ENCODE measurements around the gene PTOV1.

Gene PTOV1

DNA sequence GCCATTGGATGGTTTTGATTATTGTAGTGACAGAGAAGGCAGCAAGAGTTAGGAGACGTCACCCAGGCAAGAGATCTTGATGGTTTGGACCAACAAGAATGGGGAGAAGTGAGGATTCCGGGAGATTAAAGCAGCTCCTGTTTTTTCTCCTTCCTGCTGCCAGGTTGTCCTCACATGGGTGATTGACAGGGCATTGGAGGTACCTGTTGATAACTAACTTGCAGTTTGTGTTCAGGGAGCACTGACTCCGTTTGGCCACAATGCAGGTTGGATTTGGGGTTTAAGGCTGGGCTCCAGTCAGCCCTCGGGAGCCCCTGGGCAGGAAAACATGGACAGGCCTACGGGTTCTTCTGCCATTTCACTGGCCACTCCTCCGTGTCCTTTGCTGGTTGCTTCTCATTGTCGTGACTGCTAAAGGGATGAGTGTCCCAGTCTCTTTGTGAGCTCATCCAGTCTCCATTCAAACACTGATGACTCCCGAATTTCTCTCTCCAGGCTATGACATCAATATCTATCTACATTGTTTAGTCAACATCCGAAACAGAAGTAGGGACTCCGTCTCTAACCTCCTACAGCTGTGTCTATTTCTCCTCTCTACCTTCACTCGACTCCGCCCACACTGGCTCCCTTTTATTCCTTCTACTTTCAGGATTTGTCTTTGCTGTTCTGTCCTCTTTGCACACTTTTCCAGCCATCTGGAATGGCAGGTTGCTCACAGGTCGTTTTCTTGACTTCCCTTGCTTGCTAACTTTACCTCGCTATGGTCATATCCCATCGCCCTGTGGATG, 1.3 kb upstream of the PTOV1 start:
- H3K4me3 Mint-ChIP-seq: peak overlapping the region; percentile 83
- no peak for TF ChIP-seq CTCF (IDR thresholded peaks at IDR 0.05)
- H3K27me3 Mint-ChIP-seq (ENCODE audit: low read depth, poor library complexity): peaks cover 2% of the 10 kb centered on the region
- peaks cover 43% of the 10 kb centered on the region for H3K36me3 Mint-ChIP-seq (ENCODE audit: low read depth)
- peaks cover 29% of the 10 kb centered on the region for H3K4me1 Mint-ChIP-seq
- no peak for DNase-seq
- peaks cover 26% of the 10 kb centered on the region for H3K9me3 Mint-ChIP-seq
- no peak overlapping the region for H3K27ac Mint-ChIP-seq

- H3K4me3 Mint-ChIP-seq: peak overlapping the region; percentile 83
- H3K9me3 Mint-ChIP-seq: peaks cover 26% of the 10 kb centered on the region
- H3K27ac Mint-ChIP-seq: peak overlapping the region; percentile 99
- H3K27me3 Mint-ChIP-seq (ENCODE audit: low read depth, poor library complexity): peaks cover 2% of the 10 kb centered on the region
- H3K4me1 Mint-ChIP-seq: peaks cover 29% of the 10 kb centered on the region
- H3K36me3 Mint-ChIP-seq (ENCODE audit: low read depth): peaks cover 43% of the 10 kb centered on the region
- DNase-seq: no peak
- TF ChIP-seq CTCF (IDR thresholded peaks at IDR 0.05): no peak
Observed at GRCh38 chr19:49850221-49850486, 805 bp upstream of the PTOV1 start.

- DNase-seq: peak; percentile 72
- H3K27me3 Mint-ChIP-seq (ENCODE audit: low read depth, poor library complexity): peaks cover 2% of the 10 kb centered on the region
- peak overlapping the region; percentile 93 for H3K4me3 Mint-ChIP-seq
- H3K4me1 Mint-ChIP-seq: peaks cover 29% of the 10 kb centered on the region
- TF ChIP-seq CTCF (IDR thresholded peaks at IDR 0.05): no peak
- peaks cover 48% of the 10 kb centered on the region for H3K36me3 Mint-ChIP-seq (ENCODE audit: low read depth)
- peak overlapping the region; percentile 62 for H3K27ac Mint-ChIP-seq
- H3K9me3 Mint-ChIP-seq: peaks cover 26% of the 10 kb centered on the region
Observed at GRCh38 chr19:49851456-49852259, 699 bp downstream of the PTOV1 start.

- peak overlapping the region; percentile 93 for H3K4me3 Mint-ChIP-seq
- peaks cover 41% of the 10 kb centered on the region for H3K36me3 Mint-ChIP-seq (ENCODE audit: low read depth)
- H3K27me3 Mint-ChIP-seq (ENCODE audit: low read depth, poor library complexity): peaks cover 2% of the 10 kb centered on the region
- DNase-seq: no peak
- H3K27ac Mint-ChIP-seq: peak overlapping the region; percentile 77
- peaks cover 23% of the 10 kb centered on the region for H3K9me3 Mint-ChIP-seq
- peaks cover 29% of the 10 kb centered on the region for H3K4me1 Mint-ChIP-seq
- TF ChIP-seq CTCF (IDR thresholded peaks at IDR 0.05): no peak
Observed at GRCh38 chr19:49852631-49853126, 1.7 kb downstream of the PTOV1 start.

GRCh38 chr19:49853852-49854377, 3.0 kb downstream of the PTOV1 start:
- Mint-ChIP-seq H3K27ac (peak overlapping the region; percentile 95), H3K27me3 (ENCODE audit: low read depth, poor library complexity) (peaks cover 2% of the 10 kb centered on the region), H3K36me3 (ENCODE audit: low read depth) (peaks cover 35% of the 10 kb centered on the region), H3K4me1 (peaks cover 29% of the 10 kb centered on the region), H3K4me3 (peak overlapping the region; percentile 93), H3K9me3 (peaks cover 13% of the 10 kb centered on the region)
- no peak for DNase-seq
- TF ChIP-seq CTCF (IDR thresholded peaks at IDR 0.05): no peak

Measured in nephron progenitor cell (in vitro differentiated cells).